Hepatocyte (in vitro differentiated cells): Measurements from ENCODE around the gene PLEKHA7.

Experiments
- CTCF ChIP-seq: fragments of 200-600 bp; sonication (generic); IDR thresholded peaks from 2 replicates; pipeline ENCODE4 v1.5.1; 2016; ENCODE audit warnings: antibody characterized with exemption, mild to moderate bottlenecking; ENCODE audit not compliant: poor library complexity
- EZH2 ChIP-seq: fragments of 200-600 bp; sonication (generic); IDR thresholded peaks from 2 replicates; pipeline ENCODE4 v1.6.1; 2016; ENCODE audit warnings: antibody characterized with exemption, mild to moderate bottlenecking, borderline replicate concordance
- EZH2phosphoT487 ChIP-seq: fragments of 200-600 bp; sonication (generic); IDR thresholded peaks from one replicate; pipeline ENCODE4 v1.6.1; 2018; ENCODE audit warnings: antibody characterized with exemption, mild to moderate bottlenecking, low read depth, moderate library complexity; ENCODE audit not compliant: unreplicated experiment, severe bottlenecking

GRCh38 chr11:16844268-16844771 lies 169.9 kb downstream of the PLEKHA7 start:
- TF ChIP-seq CTCF (no peak), EZH2 (no peak), EZH2phosphoT487 (no peak)
